Smooth muscle cell (in vitro differentiated cells): ENCODE measurements around the gene TMEM233. TPM values are rescaled to one million over a fixed set of nuclear protein-coding genes. Genes with fewer than 3 reads are reported as not detected.

ENCODE experiments used
- DNase-seq: peaks from one replicate; lab custom pipeline; 2025; ENCODE audit not compliant: unreplicated experiment; lab: John Stamatoyannopoulos, UW
- H2AFZ ChIP-seq: fragments of 200-600 bp; sonication (generic); 2 replicates; pipeline ENCODE4 v1.6.0; 2016; ENCODE audit warnings: antibody characterized with exemption, low read depth, mild to moderate bottlenecking
- H3F3A ChIP-seq: fragments of 200-600 bp; sonication (generic); 2 replicates; pipeline ENCODE4 v1.6.0; 2017; ENCODE audit warnings: antibody characterized with exemption, low read depth
- H3K27ac ChIP-seq: fragments of 200-600 bp; sonication (generic); 2 replicates; pipeline ENCODE4 v1.5.1; 2016; ENCODE audit warnings: low read depth, mild to moderate bottlenecking
- H3K27me3 ChIP-seq: fragments of 200-600 bp; sonication (generic); 2 replicates; pipeline ENCODE4 v1.6.1; 2016; ENCODE audit warnings: low read depth, mild to moderate bottlenecking
- H3K36me3 ChIP-seq: fragments of 200-600 bp; sonication (generic); 2 replicates; pipeline ENCODE4 v1.5.1; 2016; ENCODE audit warnings: low read depth
- H3K4me1 ChIP-seq: fragments of 200-600 bp; sonication (generic); 2 replicates; pipeline ENCODE4 v1.5.1; 2016; ENCODE audit warnings: low read depth
- H3K4me2 ChIP-seq: fragments of 200-600 bp; sonication (generic); 2 replicates; pipeline ENCODE4 v1.6.0; 2016; ENCODE audit warnings: mild to moderate bottlenecking
- H3K4me3 ChIP-seq: fragments of 200-600 bp; sonication (generic); 2 replicates; pipeline ENCODE4 v1.5.1; 2016; ENCODE audit warnings: mild to moderate bottlenecking
- H3K79me2 ChIP-seq: fragments of 200-600 bp; sonication (generic); 2 replicates; pipeline ENCODE4 v1.6.0; 2016; ENCODE audit warnings: low read depth, mild to moderate bottlenecking
- H3K9ac ChIP-seq: fragments of 200-600 bp; sonication (generic); 2 replicates; pipeline ENCODE4 v1.6.0; 2016; ENCODE audit warnings: low read depth
- H3K9me3 ChIP-seq: fragments of 200-600 bp; sonication (generic); replicated peaks from 2 replicates; pipeline ENCODE4 v1.5.1; 2016; ENCODE audit warnings: low read depth
- H4K20me1 ChIP-seq: fragments of 200-600 bp; sonication (generic); 2 replicates; pipeline ENCODE4 v1.6.0; 2016; ENCODE audit warnings: low read depth
- WGBS: methylation state at CpG from one replicate; pipeline ENCODE4 v1.1.7; 2016; ENCODE audit warnings: low lambda C conversion rate; 5-methylcytosine and 5-hydroxymethylcytosine counted together
- polyA plus RNA-seq: library from polyadenylated mRNA; unstranded; fragments of >200 nt; fragmentation: Nextera tagmentation; extraction: Ambion mirVana; gene quantifications from 2 replicates; pipeline ENCODE4 v1.2.1, GENCODE V29; 2016
- total RNA-seq: library from RNA; depleted of rRNA; stranded (reverse); fragments of >200 nt; gene quantifications from 2 replicates; pipeline ENCODE4 v1.2.3, GENCODE V29; 2014
- TF ChIP-seq, protein P1 (sequence below): fragments of 200-600 bp; sonication (generic); IDR thresholded peaks from 2 replicates; pipeline ENCODE4 v1.5.1; 2017; ENCODE audit warnings: borderline replicate concordance, mild to moderate bottlenecking, antibody characterized with exemption; ENCODE audit not compliant: insufficient read depth, poor library complexity, severe bottlenecking

TMEM233 gene
- total and polyA plus RNA-seq, 2 experiments from 2014 or later = not detected

DNA sequence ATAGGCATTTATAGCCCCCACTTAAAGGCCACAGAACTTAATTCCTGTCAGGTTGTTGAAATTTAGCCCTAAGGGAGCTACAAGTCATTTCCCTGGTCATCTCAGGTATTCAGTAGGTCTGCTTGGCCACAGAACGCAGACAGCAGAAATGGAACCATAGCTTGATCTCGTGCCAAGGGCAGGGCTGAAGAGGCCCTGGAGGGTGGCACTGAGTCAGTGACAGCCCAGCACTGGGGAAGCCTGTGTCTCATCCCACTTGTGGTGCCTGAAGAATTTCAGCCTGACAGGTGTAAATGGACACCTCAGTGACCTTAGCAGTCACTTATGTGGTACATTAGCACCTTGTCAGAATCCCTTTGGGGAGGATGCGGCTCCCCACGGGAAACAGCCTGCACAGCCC is 81.0 kb downstream of the TMEM233 start:
- Histone ChIP-seq H3K79me2 (no peaks in the 10 kb centered on the region), H3K4me1 (peaks cover 8% of the 10 kb centered on the region), H3K4me3 (no peak overlapping the region), H3K9me3 (no peaks in the 10 kb centered on the region), H2AFZ (no peak overlapping the region), H3K9ac (no peak overlapping the region), H3F3A (no peaks in the 10 kb centered on the region), H3K27me3 (no peaks in the 10 kb centered on the region), H3K36me3 (peaks cover 16% of the 10 kb centered on the region), H4K20me1 (peaks cover 35% of the 10 kb centered on the region), H3K27ac (no peak overlapping the region), H3K4me2 (no peak overlapping the region)
- TF ChIP-seq, protein P1, sequence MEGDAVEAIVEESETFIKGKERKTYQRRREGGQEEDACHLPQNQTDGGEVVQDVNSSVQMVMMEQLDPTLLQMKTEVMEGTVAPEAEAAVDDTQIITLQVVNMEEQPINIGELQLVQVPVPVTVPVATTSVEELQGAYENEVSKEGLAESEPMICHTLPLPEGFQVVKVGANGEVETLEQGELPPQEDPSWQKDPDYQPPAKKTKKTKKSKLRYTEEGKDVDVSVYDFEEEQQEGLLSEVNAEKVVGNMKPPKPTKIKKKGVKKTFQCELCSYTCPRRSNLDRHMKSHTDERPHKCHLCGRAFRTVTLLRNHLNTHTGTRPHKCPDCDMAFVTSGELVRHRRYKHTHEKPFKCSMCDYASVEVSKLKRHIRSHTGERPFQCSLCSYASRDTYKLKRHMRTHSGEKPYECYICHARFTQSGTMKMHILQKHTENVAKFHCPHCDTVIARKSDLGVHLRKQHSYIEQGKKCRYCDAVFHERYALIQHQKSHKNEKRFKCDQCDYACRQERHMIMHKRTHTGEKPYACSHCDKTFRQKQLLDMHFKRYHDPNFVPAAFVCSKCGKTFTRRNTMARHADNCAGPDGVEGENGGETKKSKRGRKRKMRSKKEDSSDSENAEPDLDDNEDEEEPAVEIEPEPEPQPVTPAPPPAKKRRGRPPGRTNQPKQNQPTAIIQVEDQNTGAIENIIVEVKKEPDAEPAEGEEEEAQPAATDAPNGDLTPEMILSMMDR = no peak
- no peak for DNase-seq
- 94% methylated on average over 4 of the region's 4 CpGs for WGBS

DNA sequence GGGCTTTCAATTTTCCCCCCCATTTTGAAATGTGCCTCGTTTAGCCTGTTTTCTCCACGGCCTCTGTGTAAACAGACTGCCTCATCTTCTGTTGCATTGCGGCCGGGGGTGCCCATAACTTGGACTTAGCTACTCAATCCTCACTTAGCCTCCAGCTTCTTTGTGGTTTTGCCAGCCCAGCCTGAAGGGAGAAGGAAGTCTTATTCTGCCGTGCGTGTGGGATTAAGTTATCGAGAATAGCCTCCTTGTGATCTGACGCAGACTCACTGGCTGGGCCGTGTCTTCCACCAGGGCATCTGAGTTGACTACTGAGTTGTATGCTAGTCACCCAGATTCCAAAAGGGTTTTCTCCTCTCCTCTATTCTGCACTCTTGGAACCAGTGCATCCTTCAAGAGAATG is 82.4 kb downstream of the TMEM233 start:
- no peak for DNase-seq
- Histone ChIP-seq H3K27me3 (no peaks in the 10 kb centered on the region), H4K20me1 (peaks cover 25% of the 10 kb centered on the region), H3K9me3 (no peaks in the 10 kb centered on the region), H3F3A (no peaks in the 10 kb centered on the region), H3K4me2 (no peak overlapping the region), H3K27ac (no peak overlapping the region), H3K4me3 (no peak overlapping the region), H2AFZ (no peak overlapping the region), H3K36me3 (peaks cover 19% of the 10 kb centered on the region), H3K79me2 (no peaks in the 10 kb centered on the region), H3K4me1 (peaks cover 8% of the 10 kb centered on the region), H3K9ac (no peak overlapping the region)
- TF ChIP-seq, protein P1 = no peak
- WGBS = 56% methylated on average over 9 of the region's 9 CpGs

DNA sequence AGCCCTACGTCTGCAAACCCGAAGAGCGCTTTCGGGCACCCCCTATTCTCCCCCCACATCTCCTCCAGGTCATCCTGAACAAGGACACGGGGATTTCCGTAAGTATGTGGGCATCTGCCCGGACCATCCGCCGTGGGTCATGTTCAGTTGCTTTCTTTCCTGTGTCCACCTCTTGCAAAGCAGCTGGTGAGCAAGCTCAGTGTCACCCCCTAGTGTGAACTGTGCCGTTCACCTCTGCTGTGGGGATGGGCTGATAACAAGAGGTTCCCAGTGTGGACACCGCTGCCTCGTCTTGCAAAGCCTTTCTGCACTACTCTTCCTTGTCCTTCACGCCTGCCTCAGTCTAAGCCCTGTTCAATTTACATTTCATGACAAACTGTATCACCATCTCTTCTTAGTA is 83.0 kb downstream of the TMEM233 start:
- Histone ChIP-seq H3K4me3 (no peak overlapping the region), H3K27me3 (no peaks in the 10 kb centered on the region), H3K4me2 (no peak overlapping the region), H3K79me2 (no peaks in the 10 kb centered on the region), H3K9ac (no peak overlapping the region), H3K36me3 (peaks cover 19% of the 10 kb centered on the region), H4K20me1 (peaks cover 20% of the 10 kb centered on the region), H2AFZ (no peak overlapping the region), H3K9me3 (no peaks in the 10 kb centered on the region), H3K27ac (no peak overlapping the region), H3F3A (no peaks in the 10 kb centered on the region), H3K4me1 (peaks cover 8% of the 10 kb centered on the region)
- no peak for DNase-seq
- WGBS = 94% methylated on average over 13 of the region's 13 CpGs
- TF ChIP-seq, protein P1 = no peak

DNA sequence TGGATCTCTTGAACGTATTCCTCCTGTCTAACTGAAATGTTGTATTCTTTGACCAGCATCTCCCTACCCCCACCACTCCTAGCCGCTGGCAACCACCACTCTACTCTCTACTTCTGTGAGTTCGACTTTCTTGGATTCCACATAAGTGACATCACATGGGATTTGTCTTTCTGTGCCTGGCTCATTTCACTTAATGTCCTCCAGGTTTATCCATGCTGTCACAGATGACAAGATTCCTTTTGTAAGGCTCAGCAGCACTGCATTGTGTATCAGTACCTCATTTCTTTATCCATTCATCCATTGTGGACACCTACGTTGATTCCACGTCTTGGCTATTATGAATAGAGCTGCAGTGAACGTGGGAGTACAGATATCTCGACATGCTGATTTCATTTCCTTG is 84.9 kb downstream of the TMEM233 start:
- H3K4me2 ChIP-seq = no peak overlapping the region
- H2AFZ ChIP-seq = no peak overlapping the region
- peaks cover 8% of the 10 kb centered on the region for H3K4me1 ChIP-seq
- 85% methylated on average over 7 of the region's 7 CpGs for WGBS
- peaks cover 8% of the 10 kb centered on the region for H4K20me1 ChIP-seq
- H3K4me3 ChIP-seq = no peak overlapping the region
- DNase-seq = no peak
- no peak overlapping the region for H3K27ac ChIP-seq
- H3K36me3 ChIP-seq = peaks cover 19% of the 10 kb centered on the region
- no peaks in the 10 kb centered on the region for H3K9me3 ChIP-seq
- H3K9ac ChIP-seq = no peak overlapping the region
- no peaks in the 10 kb centered on the region for H3F3A ChIP-seq
- H3K79me2 ChIP-seq = no peaks in the 10 kb centered on the region
- TF ChIP-seq, protein P1 = no peak
- H3K27me3 ChIP-seq = no peaks in the 10 kb centered on the region
